HCT116 (cell line): ENCODE measurements around the gene MTX2.

Experiments
- CTCF ChIP-seq, 3 experiments: fragments of 200-600 bp in 1 of 3; sonication (generic) in 1 of 3; IDR thresholded peaks in 2 of 3; conservative IDR thresholded peaks in 1 of 3; 2 replicates each; pipeline ENCODE4 v1.5.1; 2012 to 2017; ENCODE audit warnings: low read depth in 2 of 3, low read length in 2 of 3, antibody characterized with exemption in 1 of 3, borderline replicate concordance in 1 of 3, control low read depth in 1 of 3, mild to moderate bottlenecking in 1 of 3, mixed read lengths in 1 of 3, mixed run types in 1 of 3, moderate library complexity in 1 of 3; ENCODE audit not compliant: insufficient read depth in 1 of 3
- EGR1 ChIP-seq: IDR thresholded peaks from 2 replicates; pipeline ENCODE4 v1.6.1; 2012; ENCODE audit warnings: low read depth
- EZH2 ChIP-seq: fragments of 200-600 bp; sonication (generic); IDR thresholded peaks from 2 replicates; pipeline ENCODE4 v1.6.1; 2017; ENCODE audit warnings: antibody characterized with exemption, mixed run types
- POLR2A ChIP-seq: IDR thresholded peaks from 2 replicates; pipeline ENCODE4 v1.7.0; 2011; ENCODE audit warnings: borderline replicate concordance; ENCODE audit not compliant: insufficient read depth, insufficient read length; ENCODE audit errors: extremely low read depth
- POLR2AphosphoS5 ChIP-seq: IDR thresholded peaks from 2 replicates; pipeline ENCODE4 v1.6.1; 2011; ENCODE audit warnings: mild to moderate bottlenecking, low read depth, low read length, moderate library complexity
- RAD21 ChIP-seq: IDR thresholded peaks from 2 replicates; pipeline ENCODE4 v1.6.1; 2012; ENCODE audit warnings: low read depth, mild to moderate bottlenecking
- REST ChIP-seq: IDR thresholded peaks from 2 replicates; pipeline ENCODE4 v1.6.1; 2012; ENCODE audit warnings: low read depth
- SRF ChIP-seq: IDR thresholded peaks from 2 replicates; pipeline ENCODE4 v1.6.1; 2012; ENCODE audit warnings: low read depth
- YY1 ChIP-seq: IDR thresholded peaks from 2 replicates; pipeline ENCODE4 v1.6.1; 2011; ENCODE audit warnings: low read length, low read depth, moderate library complexity, mild to moderate bottlenecking; ENCODE audit not compliant: insufficient replicate concordance; ENCODE audit errors: extremely low read depth
- ZNF274 ChIP-seq: fragments of 200-500 bp; sonication (Bioruptor generic); IDR thresholded peaks from 2 replicates; pipeline ENCODE4 v1.6.1; 2014; ENCODE audit warnings: mild to moderate bottlenecking, low read depth, low read length, inconsistent platforms

DNA sequence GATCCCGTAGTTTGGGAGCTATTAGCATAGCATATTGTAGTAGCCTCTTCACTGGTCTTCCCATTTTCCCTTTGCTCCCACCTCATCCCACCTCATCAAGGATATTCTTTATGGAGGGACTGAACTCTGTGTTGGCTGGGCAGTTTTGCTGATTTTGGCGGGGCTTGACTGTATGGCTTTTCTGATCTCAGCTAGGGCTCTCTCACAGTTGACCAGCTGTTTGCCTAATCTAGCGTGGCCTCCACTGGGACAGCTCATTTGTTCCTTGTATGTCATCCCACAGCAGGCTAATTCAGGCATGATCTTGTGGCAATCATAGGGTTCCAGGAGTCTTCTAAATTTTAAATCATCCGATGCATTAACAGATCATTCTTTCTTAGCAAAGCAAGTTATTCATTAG, 30.2 kb upstream of the MTX2 start:
- TF ChIP-seq REST (no peak), CTCF (IDR thresholded peaks at IDR 0.05 in 2 of 3, conservative IDR thresholded peaks at IDR 0.05 in 1 of 3; ENCODE audit: borderline replicate concordance in 1 of 3, insufficient read depth in 1 of 3, low read depth in 2 of 3, low read length in 2 of 3) (no peak), POLR2A (no peak), YY1 (no peak), EZH2 (no peak), SRF (no peak), ZNF274 (no peak), RAD21 (no peak), POLR2AphosphoS5 (no peak), EGR1 (no peak)
